Measurements from ENCODE around the gene VSTM2B.
A peak's percentile ranks its signal among the peaks of the same experiment; 100 is the strongest.

The VSTM2B gene

GRCh38 chr19:29526730-29527499 is 1.1 kb downstream of the VSTM2B start:
- Histone ChIP-seq H3K4me3 (ENCODE audit: low read length) (peak overlapping the region; percentile 49), H3K27me3 (ENCODE audit: insufficient read depth, low read length) (peaks cover 99% of the 10 kb centered on the region)

DNA sequence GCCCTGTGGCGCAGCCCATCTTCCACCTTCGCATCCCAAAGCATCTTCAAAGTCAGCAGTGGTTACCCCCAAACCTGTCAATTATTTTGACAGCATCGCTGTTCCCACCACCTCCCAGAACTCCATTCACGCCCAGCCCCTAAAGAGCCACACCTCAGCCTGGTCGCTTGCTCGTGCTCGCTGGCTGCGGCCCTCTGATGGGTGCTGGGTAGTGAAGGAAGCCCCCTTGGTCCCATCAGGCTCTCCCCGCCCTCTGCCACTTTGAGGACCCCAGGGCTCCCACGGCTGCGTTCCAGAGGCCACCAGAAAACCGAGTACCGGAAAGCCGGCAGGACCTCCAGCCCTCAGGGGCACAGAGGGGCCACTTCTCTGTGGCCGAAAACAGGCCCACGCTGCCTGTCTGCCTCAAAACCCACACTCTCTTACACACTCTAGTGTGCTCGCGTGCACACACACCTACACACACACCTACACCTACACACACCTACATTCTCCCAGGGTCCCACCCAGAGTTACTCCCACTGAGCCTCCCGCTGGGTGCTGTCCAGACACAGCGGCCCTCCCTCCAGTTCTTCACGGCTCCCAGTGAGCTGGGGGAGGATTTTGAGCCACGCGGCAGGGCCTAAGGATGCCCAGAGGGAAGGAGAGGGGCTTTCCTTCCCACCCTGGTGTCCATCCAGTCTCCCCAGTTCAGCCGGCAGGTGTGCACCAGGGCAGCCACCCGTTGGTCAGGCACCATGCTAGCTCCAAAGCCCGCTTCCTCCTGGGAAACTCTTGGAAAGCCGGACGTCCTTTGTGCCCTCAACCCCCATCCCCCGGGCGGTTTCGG is 1.9 kb downstream of the VSTM2B start:
- no peak overlapping the region for H3K27ac ChIP-seq (ENCODE audit: low read depth, low read length)
- H3K9me3 ChIP-seq (ENCODE audit: insufficient read depth, low read depth, low read length) = 0 out of 2 replicates have a peak, but pooled peaks cover 4% of the 10 kb centered on the region
- H3K9ac ChIP-seq (ENCODE audit: low read depth, low read length) = no peak overlapping the region
- H3K36me3 ChIP-seq (ENCODE audit: insufficient read depth, low read length) = no peaks in the 10 kb centered on the region
- H3K4me1 ChIP-seq (ENCODE audit: insufficient read depth, low read length) = 0 out of 2 replicates have a peak, but pooled peaks cover 2% of the 10 kb centered on the region
- 24% methylated on average over 31 of the region's 31 CpGs for WGBS
- H3K4me3 ChIP-seq (ENCODE audit: low read length) = peak overlapping the region; percentile 49
- peaks cover 97% of the 10 kb centered on the region for H3K27me3 ChIP-seq (ENCODE audit: insufficient read depth, low read length)

More at GRCh38 chr19:29526730-29527499, 1.1 kb downstream of the VSTM2B start:
- Histone ChIP-seq H3K36me3 (ENCODE audit: insufficient read depth, low read length) (no peaks in the 10 kb centered on the region), H3K27ac (ENCODE audit: low read depth, low read length) (no peak overlapping the region), H3K9me3 (ENCODE audit: insufficient read depth, low read depth, low read length) (0 out of 2 replicates have a peak, but pooled peaks cover 4% of the 10 kb centered on the region), H3K9ac (ENCODE audit: low read depth, low read length) (no peak overlapping the region), H3K4me1 (ENCODE audit: insufficient read depth, low read length) (0 out of 2 replicates have a peak, but pooled peaks cover 2% of the 10 kb centered on the region)
- 1% methylated on average over 78 of the region's 79 CpGs for WGBS

GRCh38 chr19:29528350-29528945 is 2.7 kb downstream of the VSTM2B start:
- under 1% methylated on average over 57 of the region's 57 CpGs for WGBS
- Histone ChIP-seq H3K9ac (ENCODE audit: low read depth, low read length) (0 out of 2 replicates have a peak overlapping the region, but pooled peaks have one; percentile 45), H3K27ac (ENCODE audit: low read depth, low read length) (no peak overlapping the region), H3K4me1 (ENCODE audit: insufficient read depth, low read length) (0 out of 2 replicates have a peak, but pooled peaks cover 2% of the 10 kb centered on the region), H3K4me3 (ENCODE audit: low read length) (peak overlapping the region; percentile 58), H3K27me3 (ENCODE audit: insufficient read depth, low read length) (peaks cover 90% of the 10 kb centered on the region), H3K9me3 (ENCODE audit: insufficient read depth, low read depth, low read length) (0 out of 2 replicates have a peak, but pooled peaks cover 4% of the 10 kb centered on the region), H3K36me3 (ENCODE audit: insufficient read depth, low read length) (no peaks in the 10 kb centered on the region)

GRCh38 chr19:29528946-29529645 is 3.3 kb downstream of the VSTM2B start:
- peak overlapping the region; percentile 58 for H3K4me3 ChIP-seq (ENCODE audit: low read length)
- H3K27ac ChIP-seq (ENCODE audit: low read depth, low read length) = no peak overlapping the region
- H3K36me3 ChIP-seq (ENCODE audit: insufficient read depth, low read length) = no peaks in the 10 kb centered on the region
- peaks cover 83% of the 10 kb centered on the region for H3K27me3 ChIP-seq (ENCODE audit: insufficient read depth, low read length)
- 4% methylated on average over 39 of the region's 39 CpGs for WGBS
- H3K4me1 ChIP-seq (ENCODE audit: insufficient read depth, low read length) = 0 out of 2 replicates have a peak, but pooled peaks cover under 1% of the 10 kb centered on the region
- 0 out of 2 replicates have a peak, but pooled peaks cover 4% of the 10 kb centered on the region for H3K9me3 ChIP-seq (ENCODE audit: insufficient read depth, low read depth, low read length)
- H3K9ac ChIP-seq (ENCODE audit: low read depth, low read length) = no peak overlapping the region

DNA sequence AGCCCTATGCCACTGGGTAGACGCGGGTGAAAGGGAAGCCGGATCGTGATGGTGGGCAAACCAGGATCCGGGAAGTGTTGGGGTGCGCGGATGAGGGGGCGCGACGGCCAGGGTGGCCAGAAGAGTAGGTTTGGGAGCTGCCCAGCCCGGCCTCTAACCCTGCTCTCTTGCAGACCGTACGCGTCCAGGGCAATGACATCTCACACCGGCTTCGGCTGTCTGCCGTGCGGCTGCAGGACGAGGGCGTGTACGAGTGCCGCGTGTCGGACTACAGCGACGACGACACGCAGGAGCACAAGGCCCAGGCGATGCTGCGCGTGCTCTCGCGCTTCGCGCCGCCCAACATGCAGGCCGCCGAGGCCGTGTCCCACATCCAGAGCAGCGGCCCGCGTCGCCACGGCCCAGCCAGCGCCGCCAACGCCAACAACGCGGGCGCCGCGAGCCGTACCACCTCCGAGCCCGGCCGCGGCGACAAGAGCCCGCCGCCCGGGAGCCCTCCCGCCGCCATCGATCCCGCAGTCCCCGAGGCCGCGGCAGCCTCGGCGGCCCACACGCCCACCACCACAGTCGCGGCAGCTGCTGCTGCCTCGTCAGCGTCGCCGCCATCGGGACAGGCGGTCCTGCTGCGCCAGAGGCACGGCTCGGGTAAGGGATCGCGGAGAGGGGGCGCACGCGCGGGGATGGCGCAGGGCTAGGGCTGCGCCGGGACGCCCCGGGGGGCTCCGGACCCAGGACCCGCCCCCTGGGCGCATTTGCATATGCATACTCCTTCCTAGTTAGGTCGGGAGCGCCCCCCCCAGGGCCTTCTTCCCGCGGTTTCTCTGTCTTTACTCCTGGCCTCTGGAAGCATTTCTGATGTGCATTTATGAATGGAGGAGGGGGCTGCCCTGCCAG is 4.1 kb downstream of the VSTM2B start:
- H3K27me3 ChIP-seq (ENCODE audit: insufficient read depth, low read length) = peaks cover 75% of the 10 kb centered on the region
- 4% methylated on average over 100 of the region's 100 CpGs for WGBS

DNA sequence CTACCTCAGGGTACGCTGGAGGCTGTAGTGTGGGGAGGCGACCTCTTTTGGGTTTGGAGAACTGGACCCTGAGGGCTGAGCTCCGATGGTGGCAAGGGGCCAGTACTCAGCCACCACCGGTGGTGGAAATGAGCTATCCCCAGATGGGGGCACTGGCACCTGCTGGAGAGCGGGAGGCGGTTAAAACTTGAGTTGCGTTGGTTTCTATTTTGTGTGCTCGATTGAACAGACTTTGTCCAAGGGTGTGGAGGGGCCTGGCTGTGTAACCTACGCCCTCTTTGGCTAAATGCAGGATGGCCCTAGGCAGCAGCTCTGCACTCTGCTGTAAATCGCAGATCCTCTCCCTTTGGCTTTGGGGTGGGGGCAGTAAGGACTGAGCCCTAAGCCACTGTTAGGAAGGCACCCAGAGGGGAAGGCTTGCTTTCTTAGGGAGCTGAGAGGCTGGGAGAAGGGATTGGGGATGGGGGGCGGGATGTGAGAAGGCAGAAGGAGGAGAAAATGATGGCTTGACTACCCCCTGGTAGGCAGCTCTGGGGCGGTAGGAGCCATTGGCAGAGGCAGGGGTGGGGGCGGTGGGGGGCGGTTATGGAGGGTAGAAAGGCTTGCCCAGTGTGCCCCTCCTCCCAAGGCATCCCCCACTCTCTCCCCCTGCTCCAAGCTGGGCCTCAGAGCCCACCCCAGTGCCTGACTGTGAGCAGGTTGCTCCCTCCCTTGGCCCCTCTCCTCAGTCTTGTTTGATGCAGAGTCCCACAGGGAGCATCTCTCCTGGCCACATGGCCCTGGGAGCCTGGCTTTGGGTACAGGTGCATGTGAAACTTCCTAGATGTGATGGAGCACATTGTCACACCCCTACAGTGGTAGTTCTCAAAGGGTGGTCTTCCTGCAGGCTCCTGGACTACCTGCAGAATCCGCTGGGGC is 5.0 kb downstream of the VSTM2B start:
- peak overlapping the region; percentile 58 for H3K4me3 ChIP-seq (ENCODE audit: low read length)

More for the DNA sequence above, 4.1 kb downstream of the VSTM2B start:
- no peaks in the 10 kb centered on the region for H3K36me3 ChIP-seq (ENCODE audit: insufficient read depth, low read length)
- H3K27ac ChIP-seq (ENCODE audit: low read depth, low read length) = no peak overlapping the region
- H3K4me3 ChIP-seq (ENCODE audit: low read length) = peak overlapping the region; percentile 58
- H3K4me1 ChIP-seq (ENCODE audit: insufficient read depth, low read length) = peaks cover 1% of the 10 kb centered on the region; the same call in 1 of the 2 replicates
- 0 out of 2 replicates have a peak, but pooled peaks cover 4% of the 10 kb centered on the region for H3K9me3 ChIP-seq (ENCODE audit: insufficient read depth, low read depth, low read length)
- no peak overlapping the region for H3K9ac ChIP-seq (ENCODE audit: low read depth, low read length)

GRCh38 chr19:29531458-29532025 is 5.7 kb downstream of the VSTM2B start:
- H3K27me3 ChIP-seq (ENCODE audit: insufficient read depth, low read length) = peaks cover 60% of the 10 kb centered on the region
- 72% methylated on average over 7 of the region's 7 CpGs for whole genome bisulfite sequencing

More for the DNA sequence above, 5.0 kb downstream of the VSTM2B start:
- H3K9me3 ChIP-seq (ENCODE audit: insufficient read depth, low read depth, low read length) = 0 out of 2 replicates have a peak, but pooled peaks cover 4% of the 10 kb centered on the region
- WGBS = 35% methylated on average over 13 of the region's 15 CpGs
- peaks cover 3% of the 10 kb centered on the region; the same call in 1 of the 2 replicates for H3K4me1 ChIP-seq (ENCODE audit: insufficient read depth, low read length)
- H3K36me3 ChIP-seq (ENCODE audit: insufficient read depth, low read length) = no peaks in the 10 kb centered on the region
- H3K9ac ChIP-seq (ENCODE audit: low read depth, low read length) = no peak overlapping the region
- H3K27ac ChIP-seq (ENCODE audit: low read depth, low read length) = no peak overlapping the region
- H3K27me3 ChIP-seq (ENCODE audit: insufficient read depth, low read length) = peaks cover 67% of the 10 kb centered on the region

DNA sequence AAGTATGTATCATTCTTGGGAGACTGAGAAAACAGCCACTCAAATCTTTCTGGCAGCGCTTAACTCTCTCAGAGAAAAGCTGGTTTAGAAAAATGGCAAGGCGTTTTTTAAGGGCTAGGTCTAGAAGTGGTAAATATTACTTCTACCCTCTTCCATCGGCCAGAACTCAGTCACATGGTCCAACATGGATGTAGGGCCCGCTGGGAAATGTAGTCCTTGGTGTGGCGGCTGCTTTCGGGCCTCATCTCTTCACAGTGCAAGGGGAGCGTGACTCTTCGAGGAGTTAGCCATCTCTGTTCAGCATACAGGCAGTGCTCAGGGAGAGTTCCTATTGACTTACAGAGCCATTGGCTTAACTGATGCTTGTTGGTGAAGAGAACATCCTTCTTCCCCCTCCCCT is 6.3 kb downstream of the VSTM2B start:
- Histone ChIP-seq H3K27me3 (ENCODE audit: insufficient read depth, low read length) (peaks cover 54% of the 10 kb centered on the region), H3K4me1 (ENCODE audit: insufficient read depth, low read length) (peaks cover 3% of the 10 kb centered on the region; the same call in 1 of the 2 replicates), H3K4me3 (ENCODE audit: low read length) (no peak overlapping the region), H3K9ac (ENCODE audit: low read depth, low read length) (no peak overlapping the region), H3K27ac (ENCODE audit: low read depth, low read length) (no peak overlapping the region), H3K9me3 (ENCODE audit: insufficient read depth, low read depth, low read length) (0 out of 2 replicates have a peak, but pooled peaks cover 4% of the 10 kb centered on the region), H3K36me3 (ENCODE audit: insufficient read depth, low read length) (no peaks in the 10 kb centered on the region)
- WGBS = 86% methylated on average over 7 of the region's 8 CpGs

More at GRCh38 chr19:29531458-29532025, 5.7 kb downstream of the VSTM2B start:
- no peak overlapping the region for H3K27ac ChIP-seq (ENCODE audit: low read depth, low read length)
- H3K9ac ChIP-seq (ENCODE audit: low read depth, low read length) = no peak overlapping the region
- no peaks in the 10 kb centered on the region for H3K36me3 ChIP-seq (ENCODE audit: insufficient read depth, low read length)
- H3K4me3 ChIP-seq (ENCODE audit: low read length) = no peak overlapping the region
- 0 out of 2 replicates have a peak, but pooled peaks cover 4% of the 10 kb centered on the region for H3K9me3 ChIP-seq (ENCODE audit: insufficient read depth, low read depth, low read length)
- H3K4me1 ChIP-seq (ENCODE audit: insufficient read depth, low read length) = peaks cover 3% of the 10 kb centered on the region; the same call in 1 of the 2 replicates
